GM12878 (cell line): ENCODE measurements around the gene VIPR2. TPM values are rescaled to one million over a fixed set of nuclear protein-coding genes. Genes with fewer than 3 reads are reported as not detected.

Experiments
- ATAC-seq: fragments of 200-7000 bp; cut with Tn5 transposase; 3 replicates; pipeline ENCODE4 v1.9.1; 2020; ENCODE audit warnings: mild to moderate bottlenecking, moderate library complexity
- BruUV-seq: library from RNA; stranded (reverse); fragments of 400-500 nt; replicated peaks from 2 replicates; lab custom pipeline; 2021; lab: Mats Ljungman, UMichigan
- CTCF ChIA-PET: fragments of 300-600 bp; sonication (Branson Sonifier 250); formaldehyde crosslinking; extraction: SDS; loops from one replicate; lab custom pipeline; 2021; ENCODE audit warnings: inconsistent platforms; lab: Yijun Ruan, JAX
- POLR2A ChIA-PET: fragments of 350-600 bp; formaldehyde crosslinking; extraction: SDS; loops from one replicate; lab custom pipeline; 2021; ENCODE audit warnings: inconsistent platforms; lab: Charles Lee
- RAD21 ChIA-PET: fragments of 300-600 bp; sonication (Branson Sonifier 250); formaldehyde crosslinking; loops from one replicate; lab custom pipeline; 2023; ENCODE audit warnings: antibody characterized with exemption; ENCODE audit not compliant: unreplicated experiment; lab: Charles Lee
- SMC1A ChIA-PET: fragments of 300-600 bp; sonication (Branson Sonifier 250); formaldehyde crosslinking; loops from one replicate; lab custom pipeline; 2023; ENCODE audit not compliant: unreplicated experiment, uncharacterized antibody; lab: Charles Lee
- DNase-seq: peaks from one replicate; pipeline ENCODE4 v3.0.0-alpha.2; 2011; ENCODE audit warnings: low read depth, low spot score
- FAIRE-seq: peaks from 3 replicates; lab custom pipeline; 2011; peaks lifted over from hg19 to GRCh38; lab: Jason Lieb, UNC
- H2AFZ ChIP-seq: 2 replicates; pipeline ENCODE4 v1.6.0; 2011; ENCODE audit warnings: low read depth, low read length, control low read depth; ENCODE audit not compliant: control insufficient read depth
- H3K27ac ChIP-seq: 2 replicates; pipeline ENCODE4 v1.5.1; 2011; ENCODE audit warnings: control low read depth; ENCODE audit not compliant: control insufficient read depth, insufficient read depth
- H3K27me3 ChIP-seq, 2 experiments: replicated peaks in 1 of 2; 2 replicates each; pipeline versions ENCODE4 v1.6.0 to v1.6.1; 2011; ENCODE audit warnings: low read length in 1 of 2; ENCODE audit not compliant: control insufficient read depth in 2 of 2, insufficient read depth in 2 of 2
- H3K36me3 ChIP-seq, 2 experiments: 2 replicates each; pipeline ENCODE4 v1.5.1; 2011; ENCODE audit warnings: low read length in 1 of 2; ENCODE audit not compliant: control insufficient read depth in 2 of 2, insufficient read depth in 2 of 2
- H3K4me1 ChIP-seq: 2 replicates; pipeline ENCODE4 v1.6.1; 2011; ENCODE audit warnings: mild to moderate bottlenecking, low read length, moderate library complexity, mixed read lengths; ENCODE audit not compliant: control insufficient read depth, insufficient read depth
- H3K4me2 ChIP-seq: 2 replicates; pipeline ENCODE4 v1.6.0; 2011; ENCODE audit warnings: control low read depth; ENCODE audit not compliant: control insufficient read depth, insufficient read depth
- H3K4me3 ChIP-seq: fragments of 200-600 bp; sonication (generic); 2 replicates; pipeline ENCODE4 v1.5.1; 2016
- H3K79me2 ChIP-seq: 2 replicates; pipeline ENCODE4 v1.6.0; 2011; ENCODE audit warnings: low read length; ENCODE audit not compliant: control insufficient read depth, insufficient read depth
- H3K9ac ChIP-seq: 2 replicates; pipeline ENCODE4 v1.8.0; 2011; ENCODE audit warnings: low read length, control low read depth, mixed read lengths; ENCODE audit not compliant: control insufficient read depth, insufficient read depth
- H3K9me3 ChIP-seq: replicated peaks from 3 replicates; pipeline ENCODE4 v1.5.1; 2011; ENCODE audit warnings: mild to moderate bottlenecking, low read length; ENCODE audit not compliant: control insufficient read depth, insufficient read depth
- H4K20me1 ChIP-seq: 2 replicates; pipeline ENCODE4 v1.6.0; 2011; ENCODE audit not compliant: control insufficient read depth, insufficient read depth
- ASH2L ChIP-seq: fragments of 300-600, 200-600 bp; sonication (generic); IDR thresholded peaks from 2 replicates; pipeline ENCODE4 v1.6.1; 2017; ENCODE audit warnings: low read depth, mild to moderate bottlenecking, borderline replicate concordance
- BCL11A ChIP-seq: IDR thresholded peaks from 2 replicates; pipeline ENCODE4 v1.6.1; 2011; ENCODE audit warnings: low read depth, low read length
- BMI1 ChIP-seq: fragments of 450-650 bp; IDR thresholded peaks from 2 replicates; pipeline ENCODE4 v1.6.1; 2016; ENCODE audit warnings: mild to moderate bottlenecking, moderate library complexity, borderline replicate concordance
- EP300 ChIP-seq, 2 experiments: fragments of 150-350 bp in 1 of 2; IDR thresholded peaks; 2 replicates each; pipeline ENCODE4 v1.6.1; 2011 to 2012; ENCODE audit warnings: low read depth in 2 of 2, low read length in 2 of 2, borderline replicate concordance in 1 of 2, improper control_type of control experiment in 1 of 2, inconsistent platforms in 1 of 2; ENCODE audit not compliant: control insufficient read depth in 1 of 2
- MEF2A ChIP-seq: IDR thresholded peaks from 2 replicates; pipeline ENCODE4 v1.6.1; 2011; ENCODE audit warnings: low read depth, mild to moderate bottlenecking, low read length, moderate library complexity; ENCODE audit not compliant: insufficient read depth
- MTA3 ChIP-seq: IDR thresholded peaks from 2 replicates; pipeline ENCODE4 v1.6.1; 2012; ENCODE audit warnings: low read length, inconsistent platforms, borderline replicate concordance
- NFYA ChIP-seq: IDR thresholded peaks from 2 replicates; pipeline ENCODE4 v1.6.1; 2011; ENCODE audit warnings: low read depth, mild to moderate bottlenecking, low read length, improper control_type of control experiment, borderline replicate concordance
- PML ChIP-seq: IDR thresholded peaks from 2 replicates; pipeline ENCODE4 v1.6.1; 2012; ENCODE audit warnings: low read length, inconsistent platforms
- POLR2AphosphoS5 ChIP-seq: IDR thresholded peaks from 2 replicates; pipeline ENCODE4 v1.6.1; 2011; ENCODE audit warnings: mild to moderate bottlenecking, low read length, inconsistent platforms
- YY1 ChIP-seq: IDR thresholded peaks from 2 replicates; pipeline ENCODE4 v1.6.1; 2011; ENCODE audit warnings: low read depth, mild to moderate bottlenecking, low read length
- ZBED1 ChIP-seq: IDR thresholded peaks from 2 replicates; pipeline ENCODE4 v1.6.1; 2016; ENCODE audit warnings: borderline replicate concordance
- ZBTB4 ChIP-seq: fragments of 450-650 bp; formaldehyde crosslinking; IDR thresholded peaks from 2 replicates; pipeline ENCODE4 v1.4.0; 2022; ENCODE audit warnings: mild to moderate bottlenecking, moderate library complexity
- ZNF274 ChIP-seq: IDR thresholded peaks from one replicate; pipeline ENCODE4 v1.8.0; 2011; ENCODE audit not compliant: insufficient read length, insufficient read depth
- ZNF622 ChIP-seq: fragments of 450-650 bp; IDR thresholded peaks from 2 replicates; pipeline ENCODE4 v1.6.1; 2017; ENCODE audit warnings: mild to moderate bottlenecking, inconsistent platforms
- ZSCAN29 ChIP-seq: fragments of 450-650 bp; IDR thresholded peaks from 2 replicates; pipeline ENCODE4 v1.6.1; 2017; ENCODE audit warnings: mild to moderate bottlenecking, moderate library complexity
- WGBS: methylation state at CpG from one replicate; pipeline ENCODE4 v1.1.6; 2016; ENCODE audit warnings: low lambda C conversion rate; ENCODE audit not compliant: insufficient replicate concordance, insufficient coverage; ENCODE audit errors: missing lambda C conversion rate; 5-methylcytosine and 5-hydroxymethylcytosine counted together
- in situ Hi-C: fragments of 300-500 bp; cut with MboI; formaldehyde crosslinking; loops from 9 replicates; pipeline ENCODE4 v1.14.3; 2018; ENCODE audit warnings: mixed read lengths
- intact Hi-C: fragments of 100-400 bp; cut with micrococcal nuclease; formaldehyde crosslinking; loops from one replicate; pipeline ENCODE4 v1.14.2; 2022; ENCODE audit not compliant: unreplicated experiment
- polyA plus RNA-seq, 11 experiments: library from polyadenylated mRNA; depleted of rRNA in 4 of 11; unstranded in 6 of 11; stranded (reverse) in 5 of 11; fragments of >200 nt; fragmentation: Nextera tagmentation in 4 of 11; fragmentation: Illumina TruSeq in 1 of 11; extraction: Ambion mirVana in 4 of 11; extraction: Trizol in 1 of 11; gene quantifications; 1 replicate in 1 of 11; 2 replicates in 10 of 11; pipeline versions ENCODE4 v1.2.1 to v1.2.3, GENCODE V29; 2011 to 2016; ENCODE audit warnings: inconsistent platforms in 2 of 11, missing spikeins in 2 of 11, low read depth in 1 of 11
- total RNA-seq, 4 experiments: library from RNA; depleted of rRNA in 3 of 4; stranded (reverse); fragments of >200 nt in 3 of 4; fragmentation: Illumina TruSeq in 1 of 4; extraction: Trizol in 1 of 4; gene quantifications; 2 replicates each; pipeline versions ENCODE4 v1.2.1 to v1.2.3, GENCODE V29; 2013 to 2021
- TF ChIP-seq, protein P1 (sequence below): fragments of 450-650 bp; IDR thresholded peaks from 2 replicates; pipeline ENCODE4 v1.6.1; 2016; ENCODE audit warnings: mild to moderate bottlenecking, moderate library complexity, borderline replicate concordance

Gene VIPR2
- total and polyA plus RNA-seq, 10 of the 15 experiments (the other 5 are each of a cell fraction or from before 2014, with no cell fraction given) = not detected

- BruUV-seq = no TSS peak
- intact Hi-C loops = no loop called here
- H4K20me1 ChIP-seq = no peaks in the 10 kb centered on the region
- ChIA-PET RAD21 (no interaction called here), POLR2A (no interaction called here), SMC1A (no interaction called here), CTCF (interaction anchor here (0.8 kb wide), 1 partner anchor 28 kb away, joined by 3 read pairs; no protein-coding TSS in a partner anchor)
- ATAC-seq (no peak), DNase-seq (no peak), FAIRE-seq (no peak)
- 94% methylated on average over 1 of the region's 1 CpG for WGBS
- H3K9me3 ChIP-seq = no peaks in the 10 kb centered on the region; the same call in 2 of the 3 replicates
- no peak overlapping the region for H3K4me2 ChIP-seq
- no peaks in the 10 kb centered on the region for H3K36me3 ChIP-seq
- H3K4me1 ChIP-seq = no peaks in the 10 kb centered on the region
- no peak overlapping the region for H3K27ac ChIP-seq
- H3K9ac ChIP-seq = no peak overlapping the region
- H3K79me2 ChIP-seq = no peaks in the 10 kb centered on the region
- no peaks in the 10 kb centered on the region for H3K27me3 ChIP-seq
- in situ Hi-C loops = no loop called here
- H3K4me3 ChIP-seq = no peak overlapping the region
- no peak overlapping the region for H2AFZ ChIP-seq
- no peak for TF ChIP-seq MEF2A
- no peak for TF ChIP-seq BCL11A
- no peak for TF ChIP-seq ASH2L
- TF ChIP-seq YY1 = no peak
- TF ChIP-seq NFYA = no peak
- no peak for TF ChIP-seq EP300 (IDR thresholded peaks at IDR 0.05; ENCODE audit: borderline replicate concordance in 1 of 2, control insufficient read depth in 1 of 2, low read depth in 2 of 2, low read length in 2 of 2)
- TF ChIP-seq ZNF274 = no peak
- TF ChIP-seq MTA3 = no peak
- no peak for TF ChIP-seq BMI1
- no peak for TF ChIP-seq ZBED1
- TF ChIP-seq POLR2AphosphoS5 = no peak
- TF ChIP-seq ZBTB4 (CRISPR knock-in tag) = no peak
- TF ChIP-seq, protein P1, sequence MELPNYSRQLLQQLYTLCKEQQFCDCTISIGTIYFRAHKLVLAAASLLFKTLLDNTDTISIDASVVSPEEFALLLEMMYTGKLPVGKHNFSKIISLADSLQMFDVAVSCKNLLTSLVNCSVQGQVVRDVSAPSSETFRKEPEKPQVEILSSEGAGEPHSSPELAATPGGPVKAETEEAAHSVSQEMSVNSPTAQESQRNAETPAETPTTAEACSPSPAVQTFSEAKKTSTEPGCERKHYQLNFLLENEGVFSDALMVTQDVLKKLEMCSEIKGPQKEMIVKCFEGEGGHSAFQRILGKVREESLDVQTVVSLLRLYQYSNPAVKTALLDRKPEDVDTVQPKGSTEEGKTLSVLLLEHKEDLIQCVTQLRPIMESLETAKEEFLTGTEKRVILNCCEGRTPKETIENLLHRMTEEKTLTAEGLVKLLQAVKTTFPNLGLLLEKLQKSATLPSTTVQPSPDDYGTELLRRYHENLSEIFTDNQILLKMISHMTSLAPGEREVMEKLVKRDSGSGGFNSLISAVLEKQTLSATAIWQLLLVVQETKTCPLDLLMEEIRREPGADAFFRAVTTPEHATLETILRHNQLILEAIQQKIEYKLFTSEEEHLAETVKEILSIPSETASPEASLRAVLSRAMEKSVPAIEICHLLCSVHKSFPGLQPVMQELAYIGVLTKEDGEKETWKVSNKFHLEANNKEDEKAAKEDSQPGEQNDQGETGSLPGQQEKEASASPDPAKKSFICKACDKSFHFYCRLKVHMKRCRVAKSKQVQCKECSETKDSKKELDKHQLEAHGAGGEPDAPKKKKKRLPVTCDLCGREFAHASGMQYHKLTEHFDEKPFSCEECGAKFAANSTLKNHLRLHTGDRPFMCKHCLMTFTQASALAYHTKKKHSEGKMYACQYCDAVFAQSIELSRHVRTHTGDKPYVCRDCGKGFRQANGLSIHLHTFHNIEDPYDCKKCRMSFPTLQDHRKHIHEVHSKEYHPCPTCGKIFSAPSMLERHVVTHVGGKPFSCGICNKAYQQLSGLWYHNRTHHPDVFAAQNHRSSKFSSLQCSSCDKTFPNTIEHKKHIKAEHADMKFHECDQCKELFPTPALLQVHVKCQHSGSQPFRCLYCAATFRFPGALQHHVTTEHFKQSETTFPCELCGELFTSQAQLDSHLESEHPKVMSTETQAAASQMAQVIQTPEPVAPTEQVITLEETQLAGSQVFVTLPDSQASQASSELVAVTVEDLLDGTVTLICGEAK = no peak
- no peak for TF ChIP-seq ZNF622
- TF ChIP-seq PML = no peak
- TF ChIP-seq ZSCAN29 = no peak
Measured at GRCh38 chr7:159045839-159046238, 98.8 kb downstream of the VIPR2 start.
